Measurements from ENCODE around the gene KIR3DL1.
"Not testable (repeated sequence)": the region's sequence is repeated elsewhere in the genome, so short reads cannot be mapped to it uniquely, and the experiment has no call there.

KIR3DL1 gene

GRCh38 chr19:54814571-54814970, 1.7 kb upstream of the KIR3DL1 start:
- not testable (repeated sequence) for DNase-seq (ENCODE audit: low read depth, low spot score)

- no peak for DNase-seq (ENCODE audit: low read depth, low spot score)
Observed at GRCh38 chr19:54817670-54818536, 1.6 kb downstream of the KIR3DL1 start.

DNA sequence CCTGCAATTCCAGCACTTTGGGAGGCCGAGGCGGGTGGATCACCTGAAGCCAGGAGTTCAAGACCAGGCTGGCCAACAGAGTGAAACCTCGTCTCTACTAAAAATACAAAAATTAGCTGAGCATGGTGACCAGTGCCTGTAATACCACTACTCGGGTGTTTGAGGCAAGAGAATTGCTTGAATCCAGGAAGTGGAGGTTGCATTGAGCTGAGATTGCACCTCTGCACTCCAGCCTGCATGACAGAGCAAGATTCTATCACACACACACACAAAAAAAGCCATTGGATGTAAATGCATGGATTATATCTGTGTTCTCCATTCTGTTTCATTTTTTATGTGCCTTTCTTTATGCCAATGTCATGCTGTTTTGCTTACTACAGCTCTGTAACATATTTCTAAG, 8.1 kb downstream of the KIR3DL1 start:
- DNase-seq (ENCODE audit: low read depth, low spot score), result not testable (repeated sequence)

- not testable (repeated sequence) for DNase-seq (ENCODE audit: low read depth, low spot score)
Observed at GRCh38 chr19:54825326-54825725, 9.1 kb downstream of the KIR3DL1 start.

GRCh38 chr19:54828064-54828463, 11.8 kb downstream of the KIR3DL1 start:
- not testable (repeated sequence) for DNase-seq (ENCODE audit: low read depth, low spot score)

DNA sequence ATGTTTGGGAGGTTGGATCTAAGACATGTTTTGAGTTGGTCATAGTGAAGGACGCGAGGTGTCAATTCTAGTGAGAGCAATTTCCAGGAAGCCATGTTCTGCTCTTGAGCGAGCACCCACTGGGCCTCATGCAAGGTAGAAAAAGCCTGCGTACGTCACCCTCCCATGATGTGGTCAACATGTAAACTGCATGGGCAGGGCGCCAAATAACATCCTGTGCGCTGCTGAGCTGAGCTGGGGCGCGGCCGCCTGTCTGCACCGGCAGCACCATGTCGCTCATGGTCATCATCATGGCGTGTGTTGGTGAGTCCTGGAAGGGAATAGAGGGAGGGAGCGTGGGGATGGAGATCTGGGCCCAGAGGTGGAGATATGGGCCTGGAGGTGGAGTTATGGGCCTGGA, 16.2 kb downstream of the KIR3DL1 start, which contains the start of gene KIR2DS4:
TSS of gene KIR2DS4 (plus strand) at position 181 of the 400 bp plus-strand sequence.
- not testable (repeated sequence) for DNase-seq (ENCODE audit: low read depth, low spot score)

DNA sequence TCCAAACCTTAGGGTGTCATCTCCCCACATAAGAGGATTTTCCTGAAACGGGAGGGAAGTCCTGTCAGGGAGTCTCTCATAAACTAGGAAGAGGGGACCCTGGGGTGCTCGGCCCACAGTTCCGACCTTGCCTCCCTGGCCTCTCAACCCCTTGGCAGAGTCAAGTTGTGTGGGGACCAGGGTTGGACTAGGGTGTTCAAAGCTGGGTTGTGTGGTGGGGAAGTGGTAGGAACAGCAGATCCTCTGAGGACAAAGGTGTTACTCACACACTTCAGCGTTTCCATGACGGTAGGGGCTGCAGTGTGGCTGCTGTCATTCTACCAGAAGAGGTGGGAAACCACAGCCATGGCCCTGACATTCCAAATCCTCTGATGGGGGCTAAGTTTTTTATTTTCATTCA, 18.9 kb downstream of the KIR3DL1 start:
- not testable (repeated sequence) for DNase-seq (ENCODE audit: low read depth, low spot score)

- DNase-seq (ENCODE audit: low read depth, low spot score), result not testable (repeated sequence)
Observed at GRCh38 chr19:54837522-54837921, 21.3 kb downstream of the KIR3DL1 start.

- DNase-seq (ENCODE audit: low read depth, low spot score), result not testable (repeated sequence)
Observed at GRCh38 chr19:54843171-54843570, 26.9 kb downstream of the KIR3DL1 start.

DNA sequence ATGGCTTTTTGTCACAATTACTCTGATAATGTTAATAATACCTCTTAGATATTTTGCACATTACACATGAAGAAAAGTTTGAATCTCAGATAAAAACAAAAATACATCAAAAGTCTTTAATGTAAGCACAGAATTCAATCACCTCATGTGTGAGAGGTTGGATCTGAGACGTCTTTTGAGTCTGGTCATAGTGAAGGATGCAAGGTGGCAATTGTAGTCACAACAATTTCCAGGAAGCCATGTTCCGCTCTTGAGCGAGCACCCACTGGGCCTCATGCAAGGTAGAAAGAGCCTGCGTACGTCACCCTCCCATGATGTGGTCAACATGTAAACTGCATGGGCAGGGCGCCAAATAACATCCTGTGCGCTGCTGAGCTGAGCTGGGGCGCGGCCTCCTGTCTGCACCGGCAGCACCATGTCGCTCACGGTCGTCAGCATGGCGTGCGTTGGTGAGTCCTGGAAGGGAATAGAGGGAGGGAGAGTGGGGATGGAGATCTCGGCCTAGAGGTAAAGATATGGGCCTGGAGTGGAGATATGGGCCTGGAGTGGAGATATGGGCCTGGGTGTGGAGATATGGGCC, 33.9 kb downstream of the KIR3DL1 start, which contains the start of gene KIR3DL2:
TSS of gene KIR3DL2 (plus strand) at position 383 of the 580 bp plus-strand sequence. CDS start at position 416, 33 bp downstream.
- not testable (repeated sequence) for DNase-seq (ENCODE audit: low read depth, low spot score)

GRCh38 chr19:54850930-54851329, 34.7 kb downstream of the KIR3DL1 start:
- DNase-seq (ENCODE audit: low read depth, low spot score), result no peak

DNA sequence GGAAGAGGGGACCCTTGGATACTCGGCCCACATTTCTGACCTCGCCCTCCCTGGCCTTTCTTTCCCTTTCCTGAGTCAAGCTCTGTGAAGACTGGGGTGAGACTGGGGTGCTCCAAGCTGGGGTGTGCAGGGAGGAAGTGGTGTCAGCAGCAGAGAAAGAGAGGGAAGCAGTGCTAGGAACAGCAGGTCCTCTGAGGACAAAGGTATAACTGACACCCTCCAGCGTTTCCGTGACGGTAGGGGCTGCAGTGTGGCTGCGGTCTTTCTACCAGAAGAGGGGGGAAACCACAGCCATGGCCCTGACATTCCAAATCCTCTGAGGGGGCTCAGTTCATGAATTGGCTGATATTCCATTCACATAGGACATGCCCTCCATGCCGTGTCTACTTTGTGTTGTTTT, 35.1 kb downstream of the KIR3DL1 start:
- no peak for DNase-seq (ENCODE audit: low read depth, low spot score)

- DNase-seq (ENCODE audit: low read depth, low spot score), result not testable (repeated sequence)
Observed at GRCh38 chr19:54855241-54855640, 39.0 kb downstream of the KIR3DL1 start.

- not testable (repeated sequence) for DNase-seq (ENCODE audit: low read depth, low spot score)
Observed at GRCh38 chr19:54858476-54858875, 42.2 kb downstream of the KIR3DL1 start.

GRCh38 chr19:54859421-54859820, 43.2 kb downstream of the KIR3DL1 start:
- DNase-seq (ENCODE audit: low read depth, low spot score), result not testable (repeated sequence)

GRCh38 chr19:54863459-54863858, 47.2 kb downstream of the KIR3DL1 start:
- DNase-seq (ENCODE audit: low read depth, low spot score), result not testable (repeated sequence)

- DNase-seq (ENCODE audit: low read depth, low spot score), result no peak
Observed at GRCh38 chr19:54871696-54872095, 55.4 kb downstream of the KIR3DL1 start.

- DNase-seq (ENCODE audit: low read depth, low spot score), result no peak
Observed at GRCh38 chr19:54873990-54874389, 57.7 kb downstream of the KIR3DL1 start, which contains the start of gene FCAR. Gene FCAR, plus strand, starts transcription at chr19:54874235. Its CDS starts 55 bp downstream, at chr19:54874290.

GRCh38 chr19:54875506-54875905, 59.2 kb downstream of the KIR3DL1 start:
- no peak for DNase-seq (ENCODE audit: low read depth, low spot score)

DNA sequence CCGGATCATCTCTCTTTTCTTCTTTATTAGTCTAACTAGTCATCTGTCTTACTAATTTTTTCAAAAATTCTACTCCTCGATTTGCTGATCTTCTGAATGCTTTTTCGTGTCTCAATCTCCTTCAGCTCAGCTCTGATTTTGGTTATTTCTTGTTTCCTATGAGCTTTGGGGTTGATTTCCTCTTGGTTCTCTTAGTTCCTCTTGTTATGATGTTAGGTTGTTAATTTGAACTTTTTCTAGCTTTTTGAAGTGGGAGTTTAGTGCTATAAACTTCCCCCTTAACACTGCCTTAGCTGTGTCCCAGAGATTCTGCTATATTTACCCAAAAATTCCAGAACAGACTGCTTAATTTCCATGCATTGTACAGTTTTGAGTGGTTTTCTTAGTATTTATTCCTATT, 61.2 kb downstream of the KIR3DL1 start:
- DNase-seq (ENCODE audit: low read depth, low spot score), result no peak
